Peyer's patch (tissue), 4 donors: Measurements from ENCODE around the gene NPAS4.

Source experiments
- CTCF ChIP-seq, 6 experiments: fragments of 450-650 bp in 4 of 6; fragments of 200-600 bp in 2 of 6; sonication (generic) in 1 of 6; IDR thresholded peaks; one replicate each; pipeline ENCODE4 v1.5.1; 2017 to 2019; ENCODE audit warnings: antibody characterized with exemption in 6 of 6, mild to moderate bottlenecking in 3 of 6, moderate library complexity in 1 of 6
- POLR2A ChIP-seq, 2 donors: fragments of 450-650 bp; IDR thresholded peaks; one replicate each; pipeline ENCODE4 v1.5.1; 2017; ENCODE audit warnings: antibody characterized with exemption in 2 of 2, mild to moderate bottlenecking in 2 of 2, moderate library complexity in 2 of 2

- no peak for TF ChIP-seq CTCF (IDR thresholded peaks at IDR 0.05)
- TF ChIP-seq POLR2A (IDR thresholded peaks at IDR 0.05): no peak
These were observed 52.3 kb downstream of the NPAS4 start for GRCh38 chr11:66473167-66473566.
